K562 (cell line): Measurements from ENCODE around the gene UBR4. TPM values are rescaled to one million over a fixed set of nuclear protein-coding genes. Genes with fewer than 3 reads are reported as not detected.
A peak's percentile ranks its signal among the peaks of the same experiment; 100 is the strongest.

ENCODE experiments used
- ATAC-seq: fragments of 200-7000 bp; cut with Tn5 transposase; 3 replicates; pipeline ENCODE4 v1.9.1; 2020; ENCODE audit warnings: moderate library complexity
- BruUV-seq: library from RNA; stranded (reverse); fragments of 400-500 nt; replicated peaks from 2 replicates; lab custom pipeline; 2021; lab: Mats Ljungman, UMichigan
- CTCF ChIA-PET: fragments of 300-600 bp; formaldehyde crosslinking; extraction: SDS; loops from one replicate; lab custom pipeline; 2021; ENCODE audit warnings: low intra/inter-chr PET ratio; lab: Yijun Ruan, JAX
- POLR2A ChIA-PET: fragments of 300-600, 350-650 bp; sonication (Branson Sonifier 250); formaldehyde crosslinking; extraction: SDS; loops from one replicate; lab custom pipeline; 2021; ENCODE audit warnings: antibody characterized with exemption, inconsistent platforms; lab: Yijun Ruan, JAX
- DNase-seq, 4 experiments: peaks; one replicate each; pipeline versions ENCODE4 v3.0.0 to v3.0.0-alpha.2; 2011 to 2018; ENCODE audit warnings: low spot score in 3 of 4, mixed read lengths in 3 of 4; ENCODE audit errors: extremely low read depth in 1 of 4
- FAIRE-seq: peaks from 2 replicates; lab custom pipeline; 2011; peaks lifted over from hg19 to GRCh38; lab: Jason Lieb, UNC
- H2AFZ ChIP-seq: 2 replicates; pipeline ENCODE4 v1.6.0; 2011; ENCODE audit warnings: low read depth, low read length, control low read depth, inconsistent platforms
- H3K27ac ChIP-seq: fragments of 200-600 bp; 3 replicates; pipeline ENCODE4 v1.8.0; 2011; ENCODE audit warnings: low read depth, mild to moderate bottlenecking, control low read depth, inconsistent platforms, low read length, moderate library complexity, mixed read lengths; ENCODE audit errors: extremely low read depth
- H3K27me3 ChIP-seq, 2 experiments: fragments of 300-600 bp in 1 of 2; 2 replicates in 1 of 2; 3 replicates in 1 of 2; pipeline versions ENCODE4 v1.6.0 to v1.8.0; 2011; ENCODE audit warnings: inconsistent platforms in 2 of 2, low read length in 2 of 2, mild to moderate bottlenecking in 1 of 2, mixed read lengths in 1 of 2, moderate library complexity in 1 of 2; ENCODE audit not compliant: control insufficient read depth in 2 of 2, insufficient read depth in 2 of 2
- H3K36me3 ChIP-seq: fragments of 300-600 bp; 3 replicates; pipeline ENCODE4 v1.8.0; 2011; ENCODE audit warnings: mild to moderate bottlenecking, low read length, inconsistent platforms; ENCODE audit not compliant: control insufficient read depth, insufficient read depth
- H3K4me1 ChIP-seq, 2 experiments: fragments of 200-600 bp in 1 of 2; replicated peaks in 1 of 2; 2 replicates in 1 of 2; 3 replicates in 1 of 2; pipeline versions ENCODE4 v1.5.1 to v1.8.0; 2011; ENCODE audit warnings: inconsistent platforms in 2 of 2, low read length in 2 of 2, mild to moderate bottlenecking in 1 of 2, mixed read lengths in 1 of 2, moderate library complexity in 1 of 2; ENCODE audit not compliant: control insufficient read depth in 2 of 2, insufficient read depth in 2 of 2
- H3K4me2 ChIP-seq: 2 replicates; pipeline ENCODE4 v1.6.1; 2011; ENCODE audit warnings: low read length, control low read depth, inconsistent platforms, mixed read lengths; ENCODE audit not compliant: insufficient read depth
- H3K4me3 ChIP-seq: fragments of 200-600 bp; sonication (generic), shearing (Covaris generic); 2 replicates; pipeline ENCODE4 v1.5.1; 2016; ENCODE audit warnings: control low read depth, inconsistent platforms
- H3K79me2 ChIP-seq: fragments of 200-600 bp; 3 replicates; pipeline ENCODE4 v1.8.0; 2011; ENCODE audit warnings: low read length, inconsistent platforms; ENCODE audit not compliant: control insufficient read depth, insufficient read depth
- H3K9ac ChIP-seq, 2 experiments: 2 replicates each; pipeline versions ENCODE4 v1.6.0 to v1.6.1; 2011; ENCODE audit warnings: low read depth in 2 of 2, low read length in 2 of 2, control low read depth in 1 of 2, inconsistent platforms in 1 of 2, mild to moderate bottlenecking in 1 of 2, mixed read lengths in 1 of 2; ENCODE audit not compliant: insufficient read depth in 1 of 2
- H3K9me1 ChIP-seq: one replicate; pipeline ENCODE4 v1.6.0; 2011; ENCODE audit warnings: inconsistent platforms, mild to moderate bottlenecking, low read length, moderate library complexity; ENCODE audit not compliant: control insufficient read depth, insufficient read depth
- H3K9me3 ChIP-seq: replicated peaks from 2 replicates; pipeline ENCODE4 v1.5.1; 2011; ENCODE audit warnings: low read depth, low read length, inconsistent platforms; ENCODE audit not compliant: control insufficient read depth, insufficient read depth
- H4K20me1 ChIP-seq: replicated peaks from 2 replicates; pipeline ENCODE4 v1.6.1; 2011; ENCODE audit warnings: low read length, inconsistent platforms, mixed read lengths; ENCODE audit not compliant: control insufficient read depth, insufficient read depth
- ARID3B ChIP-seq: fragments of 250-450 bp; sonication (Bioruptor Pico); IDR thresholded peaks from 2 replicates; pipeline ENCODE4 v1.4.0; 2020; ENCODE audit warnings: borderline replicate concordance
- ATF6 ChIP-seq: sonication (generic); formaldehyde crosslinking; IDR thresholded peaks from 2 replicates; pipeline ENCODE4 v1.4.0; 2020; ENCODE audit warnings: mild to moderate bottlenecking, missing genetic modification reagents
- CREBBP ChIP-seq: IDR thresholded peaks from one replicate; pipeline ENCODE4 v1.6.1; 2012; ENCODE audit warnings: low read depth, mild to moderate bottlenecking, control low read depth, inconsistent platforms, low read length
- DEAF1 ChIP-seq: fragments of 450-650 bp; formaldehyde crosslinking; IDR thresholded peaks from 2 replicates; pipeline ENCODE4 v1.4.0; 2020; ENCODE audit warnings: mild to moderate bottlenecking, moderate library complexity
- EGR1 ChIP-seq: fragments of 450-650 bp; conservative IDR thresholded peaks from 2 replicates; pipeline ENCODE4 v1.6.1; 2017; ENCODE audit warnings: mild to moderate bottlenecking
- GATAD2B ChIP-seq: fragments of 450-650 bp; IDR thresholded peaks from 2 replicates; pipeline ENCODE4 v1.6.1; 2017; ENCODE audit warnings: mild to moderate bottlenecking, borderline replicate concordance
- HDAC2 ChIP-seq: fragments of 450-650 bp; IDR thresholded peaks from 2 replicates; pipeline ENCODE4 v1.6.1; 2016; ENCODE audit warnings: mild to moderate bottlenecking
- HNRNPH1 ChIP-seq: fragments of 200-400 bp; formaldehyde crosslinking; optimal IDR thresholded peaks from 2 replicates; pipeline ENCODE3; 2017; ENCODE audit warnings: low read depth, mild to moderate bottlenecking, low read length, moderate library complexity
- KDM2B ChIP-seq: fragments of 250-450 bp; sonication (Bioruptor Pico); IDR thresholded peaks from 2 replicates; pipeline ENCODE4 v1.8.0; 2021; ENCODE audit warnings: mild to moderate bottlenecking, moderate library complexity
- NFIX ChIP-seq: fragments of 250-450 bp; sonication (Bioruptor Pico); IDR thresholded peaks from 2 replicates; pipeline ENCODE4 v1.4.0; 2020; ENCODE audit warnings: low read depth, mild to moderate bottlenecking, moderate library complexity
- OTX1 ChIP-seq: fragments of 450-650 bp; formaldehyde crosslinking; IDR thresholded peaks from 2 replicates; pipeline ENCODE4 v1.4.0; 2022; ENCODE audit warnings: mild to moderate bottlenecking
- SMARCB1 ChIP-seq: IDR thresholded peaks from 2 replicates; pipeline ENCODE4 v1.6.1; 2011; ENCODE audit warnings: improper control_type of control experiment, low read depth; ENCODE audit not compliant: insufficient read length
- SUPT5H ChIP-seq: fragments of 450-650 bp; IDR thresholded peaks from 2 replicates; pipeline ENCODE4 v1.6.1; 2016
- USF1 ChIP-seq: sonication (generic); formaldehyde crosslinking; IDR thresholded peaks from 2 replicates; pipeline ENCODE4 v1.9.0; 2022; ENCODE audit warnings: mild to moderate bottlenecking, missing genetic modification reagents
- ZNF197 ChIP-seq: fragments of 200-800 bp; sonication (Bioruptor generic); IDR thresholded peaks from 2 replicates; pipeline ENCODE4 v1.6.1; 2016; ENCODE audit warnings: low read depth, missing genetic modification characterization, missing compliant biosample characterization
- WGBS: fragments of 100-300 bp; shearing (Covaris generic); methylation state at CpG from one replicate; pipeline ENCODE4 v1.1.6; 2016; ENCODE audit warnings: low coverage, mixed read lengths; ENCODE audit not compliant: insufficient coverage; ENCODE audit errors: missing lambda C conversion rate; 5-methylcytosine and 5-hydroxymethylcytosine counted together
- in situ Hi-C: fragments of 300-500 bp; cut with MboI; formaldehyde crosslinking; loops from 4 replicates; pipeline ENCODE4 v1.15.0; 2018; ENCODE audit warnings: inconsistent platforms, mixed read lengths
- intact Hi-C: fragments of 100-400 bp; cut with micrococcal nuclease; formaldehyde crosslinking; loops from 2 replicates; pipeline ENCODE4 v1.14.2; 2022
- polyA plus RNA-seq, 8 experiments: library from polyadenylated mRNA; depleted of rRNA in 4 of 8; stranded (reverse) in 5 of 8; unstranded in 3 of 8; fragments of >200 nt; fragmentation: Nextera tagmentation in 2 of 8; fragmentation: Illumina TruSeq in 1 of 8; extraction: Ambion mirVana in 2 of 8; extraction: Trizol in 1 of 8; gene quantifications; 2 replicates each; pipeline versions ENCODE4 v1.2.1 to v1.2.3, GENCODE V29; 2011 to 2014; ENCODE audit warnings: inconsistent platforms in 1 of 8, missing spikeins in 1 of 8
- total RNA-seq, 7 experiments: library from RNA; depleted of rRNA in 6 of 7; stranded (reverse); fragments of >200 nt in 6 of 7; fragmentation: Illumina TruSeq in 2 of 7; extraction: Trizol in 2 of 7; gene quantifications; 2 replicates each; pipeline versions ENCODE4 v1.2.1 to v1.2.3, GENCODE V29; 2011 to 2021; ENCODE audit warnings: low replicate concordance in 1 of 7

Gene UBR4
- total and polyA plus RNA-seq, 9 of the 15 experiments (the other 6 are each of a cell fraction or from before 2014, with no cell fraction given), result 55.4 to 277 (median 123) TPM

GRCh38 chr1:19115082-19115808 is 94.8 kb downstream of the UBR4 start:
- no peak for ATAC-seq
- peak in 1 of 4 experiments; percentile 25 for DNase-seq
- in situ Hi-C loops (no loop called here), intact Hi-C loops (loop anchor here (5.0 to 10.0 kb wide), 2 partner anchors 37 to 130 kb away; no protein-coding TSS in a partner anchor)
- Histone ChIP-seq H3K4me3 (no peak overlapping the region), H3K9me1 (peaks cover 8% of the 10 kb centered on the region), H2AFZ (no peak overlapping the region), H3K36me3 (peaks cover 99% of the 10 kb centered on the region), H3K9me3 (no peaks in the 10 kb centered on the region), H3K79me2 (no peaks in the 10 kb centered on the region), H3K27ac (no peak overlapping the region), H3K27me3 (no peaks in the 10 kb centered on the region), H4K20me1 (peaks cover 7% of the 10 kb centered on the region), H3K4me1 (peaks cover 7 to 17% of the 10 kb centered on the region in 2 experiments; a peak in 3 of 5 replicates), H3K9ac (no peak overlapping the region), H3K4me2 (no peak overlapping the region)
- ChIA-PET CTCF (no interaction called here), POLR2A (interaction anchor here (1.2 to 3.8 kb wide), 2 partner anchors 11 to 46 kb away, joined by 4 to 26 read pairs; no protein-coding TSS in a partner anchor)
- no peak for FAIRE-seq
- BruUV-seq, result no TSS peak
- 83% methylated on average over 6 of the region's 6 CpGs for WGBS
- no peak for TF ChIP-seq USF1 (CRISPR knock-in tag)
- no peak for TF ChIP-seq ARID3B (CRISPR knock-in tag)
- TF ChIP-seq NFIX (CRISPR knock-in tag), result peak; percentile 85
- no peak for TF ChIP-seq DEAF1
- TF ChIP-seq HDAC2, result no peak
- TF ChIP-seq ZNF197 (CRISPR knock-in tag), result no peak
- TF ChIP-seq SMARCB1, result no peak
- TF ChIP-seq SUPT5H, result peak; percentile 59
- no peak for TF ChIP-seq GATAD2B
- TF ChIP-seq OTX1 (CRISPR knock-in tag), result 0 out of 2 replicates have a peak, but pooled peaks have one; percentile 31
- no peak for TF ChIP-seq HNRNPH1
- TF ChIP-seq EGR1, result no peak
- no peak for TF ChIP-seq ATF6 (CRISPR knock-in tag)
- TF ChIP-seq CREBBP, result no peak
- TF ChIP-seq KDM2B (CRISPR knock-in tag), result no peak
